ENCODE data around the gene NUP93.

NUP93 gene

GRCh38 chr16:56729735-56730662 is at the start of gene NUP93:
NUP93 (plus strand) TSS chr16:56730129; CDS start chr16:56748248, 18,119 bp downstream.
- DNase-seq (ENCODE audit: low read depth) = peak; percentile 73

DNA sequence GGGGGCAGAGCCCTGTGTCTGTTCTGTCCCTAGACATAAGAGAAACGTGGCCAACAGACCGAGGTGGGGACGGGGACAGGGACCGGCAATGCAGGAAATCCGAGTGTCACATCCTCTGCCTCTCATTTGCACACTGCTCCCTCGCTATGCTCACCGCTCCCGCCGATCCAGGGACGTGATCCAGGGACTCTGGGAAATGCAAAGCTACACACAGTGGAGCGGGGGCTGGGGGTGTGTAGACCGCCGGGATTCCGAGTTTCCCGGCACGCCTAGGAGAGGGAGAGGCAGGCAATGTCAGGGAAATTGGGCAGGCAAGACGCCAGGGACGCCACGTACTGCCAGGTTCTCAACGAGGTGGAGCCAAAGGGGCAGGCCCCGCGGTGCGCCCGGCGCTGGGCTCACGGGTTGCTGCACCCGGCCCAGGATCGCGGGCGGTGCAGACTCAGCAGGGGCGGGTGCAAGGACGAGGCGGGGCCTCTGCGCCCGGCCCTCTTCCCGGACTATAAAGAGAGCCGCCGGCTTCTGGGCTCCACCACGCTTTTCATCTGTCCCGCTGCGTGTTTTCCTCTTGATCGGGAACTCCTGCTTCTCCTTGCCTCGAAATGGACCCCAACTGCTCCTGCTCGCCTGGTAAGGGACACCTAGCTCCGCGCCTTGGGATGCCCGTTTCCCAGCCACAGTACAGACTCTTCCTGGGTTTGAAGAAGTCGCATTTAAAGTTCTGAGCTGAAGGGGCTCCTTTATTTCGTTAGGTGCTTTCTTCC is 47.8 kb upstream of the NUP93 start, which contains the start of gene MT1X:
TSS of gene MT1X (plus strand) at position 532 of the 764 bp plus-strand sequence. CDS start at position 603, 71 bp downstream.
- peak; percentile 49 for DNase-seq (ENCODE audit: low read depth)

DNA sequence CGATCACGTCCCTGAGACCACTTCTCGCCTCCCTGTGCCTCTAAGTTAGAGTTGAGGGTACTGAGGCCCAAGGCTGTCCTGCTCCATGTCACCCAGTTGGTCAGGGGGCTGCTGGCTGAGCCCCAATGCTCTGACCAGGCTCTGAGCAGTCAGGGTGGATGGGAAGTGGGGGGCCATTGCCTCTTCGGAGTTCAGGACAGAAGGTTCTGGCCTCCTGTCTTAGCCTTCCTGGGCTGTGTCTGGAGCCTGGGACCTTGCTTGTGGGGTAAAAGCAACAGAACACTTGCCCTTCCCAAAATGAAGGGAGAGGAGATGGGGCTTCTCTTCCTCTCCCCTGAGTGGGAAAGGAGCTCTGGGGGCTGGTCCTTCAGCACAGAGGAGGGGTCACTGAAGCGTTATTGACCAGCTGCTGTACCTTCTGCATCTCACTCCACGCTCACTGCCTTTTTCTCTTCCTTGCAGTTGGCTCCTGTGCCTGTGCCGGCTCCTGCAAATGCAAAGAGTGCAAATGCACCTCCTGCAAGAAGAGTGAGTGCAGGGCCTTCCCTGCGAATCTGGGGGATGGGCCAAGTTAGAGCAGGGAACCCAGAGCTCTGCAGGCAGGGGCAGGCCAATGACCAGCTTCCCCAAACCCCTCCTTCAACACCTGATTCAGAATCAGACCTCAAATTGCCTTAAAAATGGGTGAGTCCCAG is 47.1 kb upstream of the NUP93 start:
- no peak for DNase-seq (ENCODE audit: low read depth)

DNA sequence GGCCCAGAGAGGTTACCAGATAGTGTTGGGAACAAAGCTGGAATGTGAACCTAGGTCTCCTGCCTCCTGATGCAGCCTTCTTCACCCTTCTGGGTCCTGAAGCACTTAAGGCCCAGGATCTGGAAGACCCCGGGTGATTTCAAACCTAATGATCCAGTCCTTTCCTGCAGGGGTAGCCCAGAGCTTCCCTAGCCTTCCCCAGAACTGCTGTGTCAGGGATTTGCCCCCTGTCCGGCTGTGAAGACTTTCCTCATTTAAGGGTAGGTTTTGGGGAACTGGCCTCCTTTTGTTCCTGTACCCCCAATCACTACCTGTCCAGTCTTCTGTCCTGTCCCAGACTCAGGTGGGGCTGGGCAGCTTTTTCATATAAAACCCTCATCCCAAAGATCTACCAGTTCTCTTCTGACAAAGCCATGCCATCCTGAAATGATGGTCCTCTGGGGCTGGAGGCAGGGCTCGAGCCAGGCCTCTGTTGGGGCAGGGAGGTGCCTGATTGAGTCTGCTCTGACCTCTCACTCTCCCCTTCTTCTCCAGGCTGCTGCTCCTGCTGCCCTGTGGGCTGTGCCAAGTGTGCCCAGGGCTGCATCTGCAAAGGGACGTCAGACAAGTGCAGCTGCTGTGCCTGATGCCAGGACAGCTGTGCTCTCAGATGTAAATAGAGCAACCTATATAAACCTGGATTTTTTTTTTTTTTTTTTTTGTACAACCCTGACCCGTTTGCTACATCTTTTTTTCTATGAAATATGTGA is 46.3 kb upstream of the NUP93 start:
- no peak for DNase-seq (ENCODE audit: low read depth)

DNA sequence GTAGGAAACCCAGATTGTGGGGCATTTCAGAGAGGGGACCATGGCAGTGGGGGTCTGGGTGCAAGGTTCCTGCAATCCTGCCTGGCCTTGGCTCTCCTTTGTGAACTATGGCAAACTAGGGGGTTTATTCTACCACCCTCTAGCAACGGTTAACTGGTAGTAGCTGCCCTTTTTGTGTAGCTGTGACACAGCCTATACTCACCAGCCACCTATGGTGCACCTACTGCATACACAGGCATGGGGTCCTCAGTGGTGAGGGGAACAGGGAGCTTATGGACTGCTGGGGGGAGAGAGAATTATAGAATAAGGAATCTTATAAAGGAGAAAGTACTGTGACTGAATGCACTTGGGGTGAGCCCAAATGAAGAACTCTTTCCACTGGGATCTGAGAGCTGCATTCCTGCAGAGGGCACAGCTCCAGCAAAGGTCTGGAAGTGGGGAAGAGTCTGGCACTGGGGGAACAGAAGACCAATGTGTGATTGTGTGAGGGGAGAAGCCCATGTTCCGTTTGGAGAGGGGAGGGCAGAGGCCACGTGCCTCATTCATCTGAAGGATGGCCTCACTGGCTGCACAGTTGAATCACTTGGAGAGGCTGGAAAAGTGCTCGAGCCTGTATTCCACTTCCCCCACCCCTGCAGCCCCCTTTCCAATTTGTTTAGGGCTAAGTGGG is 45.5 kb upstream of the NUP93 start:
- no peak for DNase-seq (ENCODE audit: low read depth)

DNA sequence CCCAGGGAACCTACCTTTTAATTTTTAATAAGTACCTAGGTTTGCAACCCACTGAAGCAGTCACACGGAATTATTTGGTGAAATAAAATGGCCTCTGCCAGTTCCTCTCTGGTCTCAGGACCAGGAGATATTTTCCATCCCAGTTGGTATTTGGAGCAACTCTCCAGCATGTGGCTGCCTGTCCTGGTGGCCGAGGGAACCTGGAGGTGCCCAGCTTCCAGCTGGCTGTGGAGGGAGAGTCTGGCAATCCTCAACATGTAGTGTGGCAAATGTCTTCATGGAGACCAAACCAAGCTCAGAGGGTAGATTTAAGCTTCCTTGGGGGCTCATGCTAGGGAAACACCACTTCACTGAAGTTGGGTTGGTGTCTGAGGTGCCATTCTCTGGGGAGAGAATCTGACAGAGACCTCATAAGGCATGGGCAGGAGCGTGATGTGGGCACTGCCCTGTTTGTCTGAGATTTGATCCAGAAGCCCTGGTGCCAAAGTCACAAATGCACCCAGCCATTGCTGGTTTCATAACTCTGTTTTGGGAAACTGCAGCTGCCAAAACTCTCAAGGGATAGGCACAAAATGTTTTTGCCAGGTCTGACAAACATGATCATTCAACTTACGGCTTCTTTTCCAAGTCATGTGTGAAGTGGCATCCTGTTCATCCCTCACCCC is 44.9 kb upstream of the NUP93 start:
- DNase-seq (ENCODE audit: low read depth) = no peak

GRCh38 chr16:56686758-56687157 is 43.2 kb upstream of the NUP93 start:
- DNase-seq (ENCODE audit: low read depth) = no peak

DNA sequence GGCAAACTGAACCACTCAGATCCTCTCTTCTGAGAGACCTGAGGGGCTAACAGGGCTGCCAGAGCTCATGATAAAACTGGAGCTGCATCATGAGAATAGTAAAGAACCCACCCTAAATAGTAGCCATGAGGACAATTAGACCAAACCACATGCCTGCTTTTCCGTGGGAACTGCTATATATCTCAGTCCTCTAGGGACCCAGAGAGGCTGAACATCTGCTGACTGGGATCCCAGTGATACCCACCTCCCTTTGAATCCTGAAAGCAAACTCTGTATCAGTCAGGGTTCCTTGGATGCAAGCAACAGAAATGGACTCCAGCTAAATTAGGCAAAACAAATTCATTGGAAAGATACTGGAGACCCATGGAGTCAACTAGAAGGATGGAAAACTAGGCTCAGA is 41.2 kb upstream of the NUP93 start:
- no peak for DNase-seq (ENCODE audit: low read depth)

GRCh38 chr16:56689171-56689570 is 40.8 kb upstream of the NUP93 start:
- no peak for DNase-seq (ENCODE audit: low read depth)

DNA sequence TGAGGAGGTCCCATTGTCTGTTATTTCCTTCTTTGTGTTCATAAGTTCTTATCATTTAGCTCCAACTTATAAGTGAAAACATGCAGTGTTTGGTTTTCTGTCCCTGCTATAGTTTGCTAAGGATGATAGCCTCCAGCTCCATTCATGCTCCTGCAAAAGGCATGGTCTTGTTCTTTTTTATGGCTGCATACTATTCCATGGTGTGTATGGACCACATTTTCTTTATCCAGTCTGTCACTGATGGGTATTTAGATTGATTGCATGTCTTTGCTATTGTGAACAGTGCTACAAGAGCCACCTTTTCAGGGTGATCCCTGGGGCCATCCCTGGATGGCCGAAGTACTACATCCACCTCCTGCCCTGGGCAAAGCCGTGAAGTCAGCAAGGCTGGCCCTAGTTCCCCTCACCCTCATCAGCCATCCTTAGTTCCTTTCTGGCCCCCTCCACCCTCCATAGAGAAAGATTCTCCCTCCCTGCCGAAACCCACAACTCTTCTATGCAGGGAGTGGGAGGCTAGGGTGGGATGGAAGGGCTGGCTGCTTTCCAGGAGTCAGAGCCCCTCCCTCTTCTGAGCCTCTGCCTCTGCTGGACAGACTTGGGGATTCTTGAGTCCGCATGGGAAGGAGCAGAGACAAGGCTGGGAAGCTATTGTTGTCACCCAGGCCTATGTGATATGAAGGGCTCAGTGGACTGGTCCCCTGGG is 39.4 kb upstream of the NUP93 start:
- no peak for DNase-seq (ENCODE audit: low read depth)

- DNase-seq (ENCODE audit: low read depth) = no peak
These were observed 38.0 kb upstream of the NUP93 start for GRCh38 chr16:56691885-56692284.

DNA sequence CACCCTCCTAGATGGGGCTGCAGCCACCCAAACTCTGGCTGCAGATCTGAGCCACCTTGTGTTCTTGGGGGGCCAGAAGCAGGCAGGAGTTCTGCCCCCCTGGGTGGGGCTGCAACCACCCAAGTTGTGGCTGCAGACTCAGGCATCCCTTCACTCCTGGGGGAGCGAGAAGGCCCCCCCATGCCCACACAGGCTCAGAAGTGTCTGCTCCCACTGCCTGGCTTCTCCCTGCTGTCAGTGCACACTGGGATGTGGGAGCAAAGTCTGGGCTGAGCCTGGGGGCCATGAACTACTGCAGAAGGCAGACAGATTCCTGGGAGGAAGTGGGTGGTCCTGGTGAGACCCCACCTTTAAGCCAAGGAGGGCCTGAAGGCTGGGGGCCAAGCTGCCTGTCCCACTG is 34.7 kb upstream of the NUP93 start:
- no peak for DNase-seq (ENCODE audit: low read depth)

DNA sequence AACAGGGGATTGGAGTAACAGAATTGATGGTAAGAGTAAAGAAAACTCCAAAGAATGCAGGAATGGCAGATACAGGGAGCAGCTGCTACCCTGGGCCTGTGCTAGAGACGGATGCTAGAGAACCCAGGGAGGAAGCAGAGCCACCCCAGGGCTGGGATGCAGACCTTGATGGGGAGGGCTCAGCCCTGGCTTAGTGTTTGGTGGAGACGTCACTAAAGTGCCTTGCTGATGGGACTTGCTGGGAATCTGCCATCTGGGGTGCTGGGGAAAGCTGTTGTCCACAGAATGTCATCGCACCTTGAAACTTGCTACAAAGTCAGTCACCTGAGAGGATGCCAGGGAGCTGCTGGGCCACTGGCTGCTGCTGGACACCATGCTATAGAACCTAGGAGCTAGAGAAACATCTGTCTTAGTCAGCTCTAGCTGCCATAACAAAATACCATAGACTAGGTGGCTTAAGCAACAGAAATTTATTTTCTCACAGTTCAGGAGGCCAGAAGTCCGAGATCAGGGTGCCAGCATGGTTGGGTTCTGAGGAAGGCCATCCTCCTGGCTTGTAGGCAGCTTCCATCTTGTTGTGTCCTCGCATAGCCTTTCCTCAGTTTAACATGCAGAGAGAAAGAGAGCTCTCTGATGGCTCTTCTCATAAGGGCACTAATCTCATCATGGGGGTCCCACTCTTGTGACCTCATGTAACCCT is 32.3 kb upstream of the NUP93 start:
- DNase-seq (ENCODE audit: low read depth) = no peak

DNA sequence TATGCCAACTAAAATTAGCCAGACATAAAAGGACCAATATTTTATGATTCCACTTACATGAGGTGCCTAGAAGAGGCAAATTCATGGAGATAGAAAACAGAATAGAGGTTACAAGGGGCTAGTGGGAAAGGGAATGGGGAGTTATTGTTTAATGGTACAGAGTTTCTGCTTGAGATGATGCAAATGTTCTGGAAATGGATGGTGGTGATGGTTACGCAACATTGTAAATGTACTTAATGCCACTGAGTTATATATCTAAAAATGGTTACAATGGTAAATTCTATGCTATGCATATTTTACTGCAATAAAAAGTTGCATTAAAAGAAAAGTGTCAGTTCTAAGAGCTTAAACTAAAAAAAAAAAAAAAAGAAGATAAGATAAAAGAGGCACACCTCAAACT is 29.7 kb upstream of the NUP93 start:
- DNase-seq (ENCODE audit: low read depth) = no peak

DNA sequence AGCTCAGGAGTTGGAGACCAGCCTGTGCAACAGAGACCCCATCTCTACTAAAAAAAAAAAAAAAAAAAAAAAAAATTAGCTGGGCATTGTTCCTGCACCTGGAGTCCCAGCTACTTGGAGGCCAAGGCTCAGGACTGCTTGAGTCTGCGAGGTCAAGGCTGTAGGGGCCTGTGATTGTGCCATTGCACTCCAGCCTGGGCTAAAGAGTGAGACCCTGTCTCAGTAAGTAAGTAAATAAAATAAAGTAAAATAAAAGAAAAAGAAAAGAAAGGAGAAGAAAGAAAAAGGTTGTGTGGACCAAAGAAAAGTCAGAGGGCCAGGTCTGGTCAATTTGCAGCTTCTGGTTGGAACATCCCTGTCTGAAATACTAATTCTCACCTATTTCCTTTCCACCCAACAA is 29.3 kb upstream of the NUP93 start:
- no peak for DNase-seq (ENCODE audit: low read depth)

DNA sequence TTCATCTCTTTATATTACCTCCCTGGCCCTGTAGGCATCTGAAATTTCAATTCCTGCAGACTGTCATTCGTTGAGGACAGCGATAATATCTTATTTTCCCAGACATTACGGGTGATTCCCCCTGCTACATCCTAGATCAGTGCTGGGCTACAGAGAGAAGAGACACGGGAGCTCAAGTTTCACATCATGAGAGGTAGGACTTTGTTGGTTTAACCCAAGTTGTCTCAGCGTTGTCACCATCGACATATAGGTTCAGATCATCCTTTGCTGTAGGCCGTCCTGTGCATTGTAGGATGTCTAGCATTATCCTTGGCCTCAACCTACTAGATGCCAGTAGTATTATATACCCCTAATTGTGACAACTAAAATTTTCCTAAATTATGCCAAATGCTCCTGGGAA is 28.4 kb upstream of the NUP93 start:
- DNase-seq (ENCODE audit: low read depth) = no peak

GRCh38 chr16:56702836-56703235 is 27.1 kb upstream of the NUP93 start:
- no peak for DNase-seq (ENCODE audit: low read depth)

DNA sequence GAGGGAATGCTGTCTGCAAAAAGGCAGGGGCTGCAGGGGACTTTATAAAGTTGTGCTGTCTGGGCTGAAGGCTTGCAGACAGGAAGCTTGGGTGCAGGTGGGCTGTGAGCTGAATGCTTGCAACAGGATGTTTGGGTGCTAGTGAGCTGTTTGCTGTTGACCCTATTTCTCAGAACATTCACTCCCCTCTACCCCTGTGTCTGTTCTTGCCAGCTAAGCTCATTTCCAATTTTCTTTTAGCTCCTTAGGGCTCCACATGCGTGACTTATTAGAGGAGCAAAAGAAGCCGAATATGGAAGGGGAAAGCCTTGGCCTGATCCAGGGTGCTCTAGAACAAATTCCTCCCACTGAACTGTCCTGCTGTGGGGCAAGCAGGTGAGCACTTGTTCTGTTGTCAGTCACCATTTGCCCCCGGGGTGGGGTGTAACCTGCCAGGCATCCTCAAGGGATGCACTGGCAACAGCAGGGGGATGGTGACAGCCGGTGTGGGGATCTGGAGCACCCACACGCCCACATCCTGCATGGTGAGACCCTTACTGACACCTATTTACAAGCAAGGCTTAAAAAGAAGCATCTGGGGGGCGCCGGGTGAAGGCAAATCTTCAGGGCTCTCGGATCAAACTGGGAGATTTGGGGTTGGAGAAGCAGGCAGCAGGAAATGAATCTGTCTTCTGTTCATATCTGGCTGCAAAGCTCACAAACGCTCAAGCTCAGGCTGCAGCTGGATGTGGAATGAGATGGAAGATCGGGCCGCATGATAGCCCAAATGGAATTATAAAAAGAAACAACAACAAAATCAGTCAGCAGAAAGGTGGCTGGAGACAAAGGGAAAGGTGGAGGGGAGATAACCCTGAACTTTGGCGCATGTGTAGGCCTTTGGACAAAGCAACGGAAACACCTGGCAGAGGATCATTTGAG is 21.1 kb upstream of the NUP93 start:
- no peak for DNase-seq (ENCODE audit: low read depth)

Data from CMK (cell line).